Gastrocnemius medialis (tissue), 4 donors: ENCODE results near the gene SGMS1. TPM values are rescaled to one million over a fixed set of nuclear protein-coding genes. Genes with fewer than 3 reads are reported as not detected.

Experiments
- ATAC-seq, 2 donors: fragments of 150-250 bp; one replicate each; pipeline ENCODE4 v1.9.1; 2016
- DNase-seq, 2 donors: peaks; one replicate each; pipeline ENCODE4 v3.0.0-alpha.2; 2019
- H3K27ac ChIP-seq, 4 donors: fragments of 200-600 bp; sonication (generic); 1 replicate in 1 of 4; 2 replicates in 3 of 4; pipeline ENCODE4 v1.5.1; 2016 to 2018; ENCODE audit warnings: mild to moderate bottlenecking in 2 of 4, moderate library complexity in 1 of 4
- H3K27me3 ChIP-seq, 3 donors: fragments of 200-600 bp; sonication (generic) in 2 of 3; 1 replicate in 1 of 3; 2 replicates in 2 of 3; pipeline versions ENCODE4 v1.5.1 to v1.6.0; 2016 to 2019; ENCODE audit warnings: mild to moderate bottlenecking in 1 of 3, moderate library complexity in 1 of 3
- H3K36me3 ChIP-seq, 2 donors: fragments of 200-600 bp; sonication (generic) in 1 of 2; one replicate each; pipeline ENCODE4 v1.5.1; 2017 to 2018
- H3K4me1 ChIP-seq, 2 donors: fragments of 200-600 bp; sonication (generic) in 1 of 2; one replicate each; pipeline ENCODE4 v1.5.1; 2016 to 2017; ENCODE audit warnings: mild to moderate bottlenecking in 2 of 2
- H3K4me3 ChIP-seq, 4 donors: fragments of 200-600 bp; sonication (generic) in 3 of 4; 1 replicate in 1 of 4; 2 replicates in 3 of 4; pipeline ENCODE4 v1.5.1; 2016 to 2019; ENCODE audit warnings: mild to moderate bottlenecking in 2 of 4
- H3K9me3 ChIP-seq, 3 donors: fragments of 200-600 bp; sonication (generic) in 2 of 3; 1 replicate in 1 of 3; 2 replicates in 2 of 3; pipeline ENCODE4 v1.5.1; 2016 to 2019
- POLR2A ChIP-seq, 2 donors: fragments of 450-650 bp; IDR thresholded peaks; one replicate each; pipeline ENCODE4 v1.6.1; 2017; ENCODE audit warnings: antibody characterized with exemption in 2 of 2, mild to moderate bottlenecking in 2 of 2, moderate library complexity in 2 of 2
- in situ Hi-C, 4 donors: fragments of 200-750 bp; cut with MboI; loops; one replicate each; pipeline versions ENCODE4 v1.15.0 to v1.8.0; 2017; ENCODE audit warnings: low sequenced_read_pairs in 4 of 4
- intact Hi-C: fragments of 100-400 bp; cut with DNase I; formaldehyde crosslinking; loops from one replicate; pipeline ENCODE4 v1.15.1; 2023; ENCODE audit warnings: low total_unique reads
- total RNA-seq, 4 donors: library from RNA; depleted of rRNA; stranded (reverse); fragments of >200 nt; gene quantifications; one replicate each; pipeline versions ENCODE4 v1.1.0 to v1.2.3, GENCODE V29; 2016
- TF ChIP-seq, protein P1 (sequence below), 5 experiments: fragments of 450-650 bp in 3 of 5; fragments of 200-600 bp in 2 of 5; sonication (generic) in 2 of 5; IDR thresholded peaks in 4 of 5; conservative IDR thresholded peaks in 1 of 5; 1 replicate in 4 of 5; 2 replicates in 1 of 5; pipeline ENCODE4 v1.5.1; 2016 to 2019; ENCODE audit warnings: antibody characterized with exemption in 5 of 5, mild to moderate bottlenecking in 3 of 5, moderate library complexity in 3 of 5

Gene SGMS1
- total RNA-seq, 4 donors from 2014 or later: 17.6 to 30.7 (median 25.0) TPM

GRCh38 chr10:50577010-50577409 lies 46.7 kb downstream of the SGMS1 start:
- ATAC-seq: no peak
- Histone ChIP-seq H3K36me3 (no peaks in the 10 kb centered on the region), H3K4me3 (no peak overlapping the region), H3K27me3 (no peaks in the 10 kb centered on the region), H3K9me3 (no peaks in the 10 kb centered on the region), H3K27ac (no peak overlapping the region), H3K4me1 (peaks cover 51 to 62% of the 10 kb centered on the region in 2 donors)
- TF ChIP-seq, protein P1, sequence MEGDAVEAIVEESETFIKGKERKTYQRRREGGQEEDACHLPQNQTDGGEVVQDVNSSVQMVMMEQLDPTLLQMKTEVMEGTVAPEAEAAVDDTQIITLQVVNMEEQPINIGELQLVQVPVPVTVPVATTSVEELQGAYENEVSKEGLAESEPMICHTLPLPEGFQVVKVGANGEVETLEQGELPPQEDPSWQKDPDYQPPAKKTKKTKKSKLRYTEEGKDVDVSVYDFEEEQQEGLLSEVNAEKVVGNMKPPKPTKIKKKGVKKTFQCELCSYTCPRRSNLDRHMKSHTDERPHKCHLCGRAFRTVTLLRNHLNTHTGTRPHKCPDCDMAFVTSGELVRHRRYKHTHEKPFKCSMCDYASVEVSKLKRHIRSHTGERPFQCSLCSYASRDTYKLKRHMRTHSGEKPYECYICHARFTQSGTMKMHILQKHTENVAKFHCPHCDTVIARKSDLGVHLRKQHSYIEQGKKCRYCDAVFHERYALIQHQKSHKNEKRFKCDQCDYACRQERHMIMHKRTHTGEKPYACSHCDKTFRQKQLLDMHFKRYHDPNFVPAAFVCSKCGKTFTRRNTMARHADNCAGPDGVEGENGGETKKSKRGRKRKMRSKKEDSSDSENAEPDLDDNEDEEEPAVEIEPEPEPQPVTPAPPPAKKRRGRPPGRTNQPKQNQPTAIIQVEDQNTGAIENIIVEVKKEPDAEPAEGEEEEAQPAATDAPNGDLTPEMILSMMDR (IDR thresholded peaks at IDR 0.05 in 4 of 5, conservative IDR thresholded peaks at IDR 0.05 in 1 of 5): no peak
- no peak for TF ChIP-seq POLR2A (IDR thresholded peaks at IDR 0.05)
- intact Hi-C loops: no loop called here
- DNase-seq: no peak
- in situ Hi-C loops: no loop called here

DNA sequence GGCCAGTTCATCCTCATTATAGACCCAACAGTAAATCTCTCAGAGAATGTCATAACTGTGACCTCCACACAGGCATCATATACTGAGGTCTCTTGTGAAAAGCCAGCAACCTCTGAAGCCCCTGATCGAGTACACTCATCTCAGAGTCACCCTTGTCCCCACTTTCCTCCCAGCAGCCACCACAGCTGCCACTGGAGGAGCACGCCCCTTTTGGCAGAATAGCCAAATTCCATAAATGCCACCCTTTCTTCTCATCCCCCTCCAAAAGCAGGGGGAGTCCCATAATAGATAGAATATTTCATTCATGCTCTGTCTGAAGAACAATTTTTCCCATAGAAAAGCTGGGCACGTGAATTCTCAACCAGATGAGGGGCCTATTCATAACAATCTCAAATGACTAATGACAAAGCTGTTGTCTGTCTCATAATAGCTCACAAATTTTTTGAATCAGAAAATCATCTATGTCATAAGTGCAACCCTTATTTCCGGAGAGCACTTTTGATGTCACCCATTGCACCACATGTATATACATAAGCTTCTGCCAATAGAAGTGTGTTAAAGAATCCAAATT lies 47.4 kb downstream of the SGMS1 start:
- no peak for DNase-seq
- H3K4me1 ChIP-seq: peaks cover 48 to 56% of the 10 kb centered on the region in 2 donors
- no peak overlapping the region for H3K27ac ChIP-seq
- no peaks in the 10 kb centered on the region for H3K27me3 ChIP-seq
- intact Hi-C loops (no loop called here), in situ Hi-C loops (no loop called here)
- H3K9me3 ChIP-seq: no peaks in the 10 kb centered on the region
- no peak for ATAC-seq
- TF ChIP-seq, protein P1 (IDR thresholded peaks at IDR 0.05 in 4 of 5, conservative IDR thresholded peaks at IDR 0.05 in 1 of 5): no peak
- TF ChIP-seq POLR2A (IDR thresholded peaks at IDR 0.05): no peak
- H3K4me3 ChIP-seq: no peak overlapping the region
- H3K36me3 ChIP-seq: no peaks in the 10 kb centered on the region

GRCh38 chr10:50575477-50576244 lies 48.1 kb downstream of the SGMS1 start:
- in situ Hi-C loops: no loop called here
- ATAC-seq: no peak

DNA sequence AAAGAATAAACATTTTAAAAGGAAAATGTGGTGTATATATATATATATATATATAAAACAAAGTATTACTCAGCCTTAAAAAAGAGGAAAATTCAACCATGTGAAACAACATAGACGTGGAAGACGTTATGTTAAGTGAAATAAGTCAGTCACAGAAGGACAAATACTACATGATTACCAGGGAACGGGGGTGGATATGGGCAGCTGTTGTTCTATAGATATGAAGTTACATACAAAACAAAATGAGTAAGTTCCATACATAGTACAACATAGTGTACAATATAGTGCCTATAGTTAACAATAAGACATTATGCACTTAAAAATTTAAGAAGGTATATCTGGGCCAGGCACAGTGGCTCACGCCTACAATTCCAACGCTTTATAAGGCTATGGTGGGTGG lies 48.8 kb downstream of the SGMS1 start:
- in situ Hi-C loops (no loop called here), intact Hi-C loops (no loop called here)
- Histone ChIP-seq H3K4me1 (peaks cover 40 to 47% of the 10 kb centered on the region in 2 donors), H3K9me3 (no peaks in the 10 kb centered on the region), H3K4me3 (no peak overlapping the region), H3K36me3 (no peaks in the 10 kb centered on the region), H3K27ac (no peak overlapping the region), H3K27me3 (no peaks in the 10 kb centered on the region)
- ATAC-seq (no peak), DNase-seq (no peak)
- TF ChIP-seq, protein P1 (IDR thresholded peaks at IDR 0.05 in 4 of 5, conservative IDR thresholded peaks at IDR 0.05 in 1 of 5): no peak
- no peak for TF ChIP-seq POLR2A (IDR thresholded peaks at IDR 0.05)

More at GRCh38 chr10:50575477-50576244, 48.1 kb downstream of the SGMS1 start:
- no peaks in the 10 kb centered on the region for H3K9me3 ChIP-seq
- TF ChIP-seq POLR2A (IDR thresholded peaks at IDR 0.05): no peak
- TF ChIP-seq, protein P1 (IDR thresholded peaks at IDR 0.05 in 4 of 5, conservative IDR thresholded peaks at IDR 0.05 in 1 of 5): no peak
- no peaks in the 10 kb centered on the region for H3K36me3 ChIP-seq
- H3K27ac ChIP-seq: no peak overlapping the region
- H3K4me1 ChIP-seq: peaks cover 41 to 54% of the 10 kb centered on the region in 2 donors
- no peak overlapping the region for H3K4me3 ChIP-seq
- DNase-seq: no peak
- intact Hi-C loops: no loop called here
- no peaks in the 10 kb centered on the region for H3K27me3 ChIP-seq
